ENCODE measurements around the gene CADM4. TPM values are rescaled to one million over a fixed set of nuclear protein-coding genes. Genes with fewer than 3 reads are reported as not detected.
"Not testable (repeated sequence)": the region's sequence is repeated elsewhere in the genome, so short reads cannot be mapped to it uniquely, and the experiment has no call there.

The CADM4 gene
- polyA plus RNA-seq, result 1 to 10 TPM in 3 of 4 donors, not detected in 1; 1.1 to 6.8 (median 4.9) TPM
- long read RNA-seq, donor 1, partial matches to known transcripts, result 0 of 2 reads
- long read RNA-seq, donor 1, other reads (novel, unspliced or antisense), result 0 of 2 reads
- long read RNA-seq, donor 2, result 0 reads
- long read RNA-seq, donor 3, partial matches to known transcripts, result 6 of 6 reads
- long read RNA-seq, donor 3, other reads (novel, unspliced or antisense), result 0 of 6 reads
- long read RNA-seq, donor 4, result 0 reads
- long read RNA-seq, donor 5, result 0 reads
- long read RNA-seq, donor 6, partial matches to known transcripts, result 0 of 3 reads
- long read RNA-seq, donor 6, other reads (novel, unspliced or antisense), result 0 of 3 reads
- long read RNA-seq, donor 7, transcript CADM4-201 (9 exons, 2,178 nt), result major isoform, 9 of 9 reads
- long read RNA-seq, donor 7, partial matches to known transcripts, result 0 of 9 reads
- long read RNA-seq, donor 7, other reads (novel, unspliced or antisense), result 0 of 9 reads
- long read RNA-seq, donor 8, result 0 reads
- long read RNA-seq, donor 9, partial matches to known transcripts, result 0 of 1 reads
- long read RNA-seq, donor 9, other reads (novel, unspliced or antisense), result 0 of 1 reads
- long read RNA-seq, donor 10, transcript CADM4-201 (9 exons, 2,178 nt), result major isoform, 8 of 8 reads
- long read RNA-seq, donor 10, partial matches to known transcripts, result 0 of 8 reads
- long read RNA-seq, donor 10, other reads (novel, unspliced or antisense), result 0 of 8 reads

- peak within 1 kb of the TSS; percentile 33 to 65 (median 43) for H3K4me3 ChIP-seq (ENCODE audit: low read depth in 1 of 3, low read length in 3 of 3)
- no peak for FAIRE-seq
These were observed at the start of gene CADM4 for GRCh38 chr19:43639519-43640423. Gene CADM4 (minus strand): TSS chr19:43639850. CDS start chr19:43639790, 60 bp downstream.

GRCh38 chr19:43688059-43688701, 48.5 kb upstream of the CADM4 start:
- Histone ChIP-seq H3K4me1 (ENCODE audit: control insufficient read depth in 3 of 3, insufficient read depth in 2 of 3, low read depth in 1 of 3, low read length in 2 of 3) (no peaks in the 10 kb centered on the region), H3K4me3 (ENCODE audit: low read depth in 1 of 3, low read length in 3 of 3) (no peak overlapping the region), H3K9me3 (ENCODE audit: control insufficient read depth in 2 of 2, insufficient read depth in 1 of 2, low read depth in 1 of 2, low read length in 1 of 2) (peaks cover 2 to 20% of the 10 kb centered on the region in 2 donors), H3K27me3 (ENCODE audit: control insufficient read depth in 3 of 3, insufficient read depth in 3 of 3, low read length in 3 of 3) (no peaks in the 10 kb centered on the region), H3K27ac (ENCODE audit: low read depth in 1 of 3, low read length in 2 of 3) (no peak overlapping the region), H3K36me3 (ENCODE audit: control insufficient read depth in 3 of 3, insufficient read depth in 2 of 3, low read depth in 1 of 3, low read length in 3 of 3) (no peaks in the 10 kb centered on the region)
- 79 to 84% (median 80%) methylated on average over 10 of the region's 10 CpGs for WGBS, 3 donors
- no peak for DNase-seq
- no peak for FAIRE-seq

More at GRCh38 chr19:43639519-43640423, at the start of gene CADM4:
- Histone ChIP-seq H3K9me3 (ENCODE audit: control insufficient read depth in 2 of 2, insufficient read depth in 1 of 2, low read depth in 1 of 2, low read length in 1 of 2) (no peaks in the 10 kb centered on the region), H3K4me1 (ENCODE audit: control insufficient read depth in 3 of 3, insufficient read depth in 2 of 3, low read depth in 1 of 3, low read length in 2 of 3) (peaks cover 0 to 12% (median 0%) of the 10 kb centered on the region in 3 donors), H3K27ac (ENCODE audit: low read depth in 1 of 3, low read length in 2 of 3) (no peak within 1 kb of the TSS), H3K36me3 (ENCODE audit: control insufficient read depth in 3 of 3, insufficient read depth in 2 of 3, low read depth in 1 of 3, low read length in 3 of 3) (no peaks in the 10 kb centered on the region), H3K27me3 (ENCODE audit: control insufficient read depth in 3 of 3, insufficient read depth in 3 of 3, low read length in 3 of 3) (peaks cover 0 to 28% (median 5%) of the 10 kb centered on the region in 3 donors)
- DNase-seq, result peak; percentile 33 to 64
- WGBS, 3 donors, result 0 to 2% (median 1%) methylated on average over 38 to 110 of the region's 110 CpGs

- Histone ChIP-seq H3K36me3 (ENCODE audit: control insufficient read depth in 3 of 3, insufficient read depth in 2 of 3, low read depth in 1 of 3, low read length in 3 of 3) (no peaks in the 10 kb centered on the region), H3K9me3 (ENCODE audit: control insufficient read depth in 2 of 2, insufficient read depth in 1 of 2, low read depth in 1 of 2, low read length in 1 of 2) (peaks cover 2 to 20% of the 10 kb centered on the region in 2 donors), H3K4me1 (ENCODE audit: control insufficient read depth in 3 of 3, insufficient read depth in 2 of 3, low read depth in 1 of 3, low read length in 2 of 3) (no peaks in the 10 kb centered on the region), H3K27me3 (ENCODE audit: control insufficient read depth in 3 of 3, insufficient read depth in 3 of 3, low read length in 3 of 3) (no peaks in the 10 kb centered on the region), H3K4me3 (ENCODE audit: low read depth in 1 of 3, low read length in 3 of 3) (no peak overlapping the region), H3K27ac (ENCODE audit: low read depth in 1 of 3, low read length in 2 of 3) (no peak overlapping the region)
- WGBS, 3 donors, result 40 to 71% (median 60%) methylated on average over 1 of the region's 1 CpG
- no peak for DNase-seq
- no peak for FAIRE-seq
These were observed 48.0 kb upstream of the CADM4 start for GRCh38 chr19:43687660-43687997.

GRCh38 chr19:43684326-43684725, 44.7 kb upstream of the CADM4 start:
- Histone ChIP-seq H3K36me3 (ENCODE audit: control insufficient read depth in 3 of 3, insufficient read depth in 2 of 3, low read depth in 1 of 3, low read length in 3 of 3) (no peaks in the 10 kb centered on the region), H3K4me3 (ENCODE audit: low read depth in 1 of 3, low read length in 3 of 3) (no peak overlapping the region), H3K9me3 (ENCODE audit: control insufficient read depth in 2 of 2, insufficient read depth in 1 of 2, low read depth in 1 of 2, low read length in 1 of 2) (peaks cover 0 to 5% of the 10 kb centered on the region in 2 donors), H3K4me1 (ENCODE audit: control insufficient read depth in 3 of 3, insufficient read depth in 2 of 3, low read depth in 1 of 3, low read length in 2 of 3) (peaks cover 0 to 2% (median 0%) of the 10 kb centered on the region in 3 donors), H3K27ac (ENCODE audit: low read depth in 1 of 3, low read length in 2 of 3) (no peak overlapping the region), H3K27me3 (ENCODE audit: control insufficient read depth in 3 of 3, insufficient read depth in 3 of 3, low read length in 3 of 3) (no peaks in the 10 kb centered on the region)
- FAIRE-seq, result no peak
- no peak for DNase-seq
- 65 to 80% (median 74%) methylated on average over 1 of the region's 1 CpG for WGBS, 3 donors

GRCh38 chr19:43683905-43684304, 44.3 kb upstream of the CADM4 start:
- no peak overlapping the region for H3K27ac ChIP-seq (ENCODE audit: low read depth in 1 of 3, low read length in 2 of 3)
- DNase-seq (no peak), FAIRE-seq (no peak)
- WGBS, 3 donors, result 48 to 70% (median 61%) methylated on average over 2 of the region's 2 CpGs
- H3K9me3 ChIP-seq (ENCODE audit: control insufficient read depth in 2 of 2, insufficient read depth in 1 of 2, low read depth in 1 of 2, low read length in 1 of 2), result peaks cover 0 to 6% of the 10 kb centered on the region in 2 donors
- H3K27me3 ChIP-seq (ENCODE audit: control insufficient read depth in 3 of 3, insufficient read depth in 3 of 3, low read length in 3 of 3), result no peaks in the 10 kb centered on the region
- no peaks in the 10 kb centered on the region for H3K36me3 ChIP-seq (ENCODE audit: control insufficient read depth in 3 of 3, insufficient read depth in 2 of 3, low read depth in 1 of 3, low read length in 3 of 3)
- H3K4me3 ChIP-seq (ENCODE audit: low read depth in 1 of 3, low read length in 3 of 3), result no peak overlapping the region
- H3K4me1 ChIP-seq (ENCODE audit: control insufficient read depth in 3 of 3, insufficient read depth in 2 of 3, low read depth in 1 of 3, low read length in 2 of 3), result peaks cover 0 to 3% (median 0%) of the 10 kb centered on the region in 3 donors

- WGBS, 3 donors, result 60 to 67% (median 66%) methylated on average over 11 of the region's 11 CpGs
- H3K4me3 ChIP-seq (ENCODE audit: low read depth in 1 of 3, low read length in 3 of 3), result no peak overlapping the region
- H3K27ac ChIP-seq (ENCODE audit: low read depth in 1 of 3, low read length in 2 of 3), result no peak overlapping the region
- FAIRE-seq (no peak), DNase-seq (no peak)
- peaks cover 0 to 3% (median 0%) of the 10 kb centered on the region in 3 donors for H3K4me1 ChIP-seq (ENCODE audit: control insufficient read depth in 3 of 3, insufficient read depth in 2 of 3, low read depth in 1 of 3, low read length in 2 of 3)
- peaks cover 0 to 6% of the 10 kb centered on the region in 2 donors for H3K9me3 ChIP-seq (ENCODE audit: control insufficient read depth in 2 of 2, insufficient read depth in 1 of 2, low read depth in 1 of 2, low read length in 1 of 2)
- H3K36me3 ChIP-seq (ENCODE audit: control insufficient read depth in 3 of 3, insufficient read depth in 2 of 3, low read depth in 1 of 3, low read length in 3 of 3), result no peaks in the 10 kb centered on the region
- no peaks in the 10 kb centered on the region for H3K27me3 ChIP-seq (ENCODE audit: control insufficient read depth in 3 of 3, insufficient read depth in 3 of 3, low read length in 3 of 3)
These were observed 43.4 kb upstream of the CADM4 start for GRCh38 chr19:43682824-43683661.

GRCh38 chr19:43682269-43682668, 42.6 kb upstream of the CADM4 start:
- not testable (repeated sequence) for FAIRE-seq; H3K36me3 ChIP-seq (ENCODE audit: control insufficient read depth in 3 of 3, insufficient read depth in 2 of 3, low read depth in 1 of 3, low read length in 3 of 3); H3K27me3 ChIP-seq (ENCODE audit: control insufficient read depth in 3 of 3, insufficient read depth in 3 of 3, low read length in 3 of 3); H3K27ac ChIP-seq (ENCODE audit: low read depth in 1 of 3, low read length in 2 of 3); H3K4me1 ChIP-seq (ENCODE audit: control insufficient read depth in 3 of 3, insufficient read depth in 2 of 3, low read depth in 1 of 3, low read length in 2 of 3); DNase-seq; H3K9me3 ChIP-seq (ENCODE audit: control insufficient read depth in 2 of 2, insufficient read depth in 1 of 2, low read depth in 1 of 2, low read length in 1 of 2); H3K4me3 ChIP-seq (ENCODE audit: low read depth in 1 of 3, low read length in 3 of 3)
- 90 to 94% (median 91%) methylated on average over 5 of the region's 5 CpGs for WGBS, 3 donors

All from small intestine (tissue), 16 donors.